DMS 273 treated with DMSO at 0.1 percent for 48 hours (cell line): Measurements from ENCODE around the gene FOXD2.

Source experiments
- DNase-seq: peaks from one replicate; lab custom pipeline; 2025; lab: John Stamatoyannopoulos, UW

The FOXD2 gene

DNA sequence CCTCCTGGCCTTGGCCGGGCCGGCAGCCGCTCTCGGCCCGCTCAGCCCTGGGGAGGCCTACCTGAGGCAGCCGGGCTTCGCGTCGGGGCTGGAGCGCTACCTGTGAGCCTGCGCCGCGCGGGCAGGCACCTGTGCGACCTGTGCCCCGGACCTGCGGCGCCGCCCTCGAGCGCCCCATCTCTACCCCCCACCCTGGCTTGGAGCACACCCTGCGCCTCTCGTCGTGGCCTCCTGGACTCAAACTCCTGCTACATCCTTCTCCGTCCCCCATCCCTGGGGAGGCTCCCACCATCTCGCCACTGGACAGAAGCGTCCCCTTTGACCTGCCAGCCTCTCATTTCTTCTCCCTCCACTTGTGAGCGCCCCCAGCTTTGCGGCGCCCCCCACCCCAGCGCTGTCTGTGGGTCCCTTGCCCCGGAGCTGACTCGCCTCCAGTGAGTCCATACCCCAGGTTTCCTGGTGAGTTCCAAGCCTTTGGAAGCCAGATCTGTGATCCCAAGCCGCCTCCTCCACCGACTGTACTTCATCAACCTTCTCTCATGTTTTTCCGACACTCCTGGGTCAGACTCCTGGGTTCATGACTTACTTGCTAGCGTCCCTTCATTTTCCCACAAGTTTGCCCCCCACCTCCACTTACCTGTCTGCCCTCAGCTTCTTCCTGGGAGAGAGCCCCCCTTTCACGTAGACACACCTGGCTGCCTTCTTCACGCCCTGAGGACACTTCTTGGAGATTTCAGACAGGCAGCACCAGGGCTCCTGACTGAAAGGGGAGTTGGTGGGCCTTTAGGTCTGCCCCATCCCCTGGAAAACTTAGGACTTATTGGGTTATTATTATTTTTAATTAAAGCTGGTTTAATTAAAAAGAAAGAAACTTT lies 20.4 kb upstream of the FOXD2 start:
- DNase-seq, result no peak

DNA sequence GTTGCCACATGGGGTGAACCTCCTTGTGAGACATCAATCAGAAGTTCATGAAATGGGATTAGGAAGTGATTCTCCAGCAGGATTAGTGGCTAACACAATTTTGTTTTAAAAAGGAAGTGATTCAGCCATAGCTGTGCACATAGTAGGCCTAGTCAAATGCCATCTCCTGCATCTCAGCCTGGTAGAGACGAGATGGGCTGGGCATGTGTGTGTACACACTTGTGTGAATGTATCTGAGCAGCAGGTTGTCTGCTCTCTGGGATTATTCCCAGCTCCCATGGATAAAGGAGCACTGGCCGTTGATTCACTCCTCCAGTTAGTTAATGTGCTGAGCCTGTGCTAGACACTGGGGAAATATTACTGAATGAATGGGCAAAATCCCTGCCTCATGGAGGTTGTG lies 19.7 kb upstream of the FOXD2 start:
- no peak for DNase-seq

DNA sequence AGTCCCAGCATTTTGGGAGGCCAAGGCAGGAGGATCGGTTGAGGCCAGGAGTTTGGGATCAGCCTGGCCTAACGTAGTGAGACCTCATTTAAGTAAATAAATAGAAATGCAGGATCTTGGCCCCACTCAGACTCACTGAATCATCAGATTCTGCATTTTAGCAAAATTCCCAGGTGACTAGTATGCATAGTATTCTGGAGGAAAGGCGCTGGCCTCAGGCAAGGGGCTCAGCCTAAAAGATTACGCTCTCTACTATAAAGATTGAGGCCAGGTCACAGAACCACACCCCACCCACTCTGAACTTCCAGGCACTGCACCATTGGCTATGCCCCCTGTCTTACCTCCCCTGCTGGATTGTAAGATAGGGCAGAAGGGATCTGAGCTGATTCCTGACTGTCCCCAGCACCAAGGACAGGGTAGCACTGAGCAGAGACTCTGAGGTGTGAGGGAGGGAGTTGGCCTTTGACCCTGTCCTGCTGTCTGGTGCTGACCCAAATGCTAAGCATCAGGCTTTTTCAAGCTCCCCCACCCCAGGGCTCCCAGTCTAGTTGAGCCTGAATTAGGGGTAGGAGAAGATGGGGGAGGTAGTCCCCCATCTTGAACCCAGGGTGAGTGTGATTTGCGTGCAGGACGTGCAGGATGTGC lies 19.0 kb upstream of the FOXD2 start:
- no peak for DNase-seq

DNA sequence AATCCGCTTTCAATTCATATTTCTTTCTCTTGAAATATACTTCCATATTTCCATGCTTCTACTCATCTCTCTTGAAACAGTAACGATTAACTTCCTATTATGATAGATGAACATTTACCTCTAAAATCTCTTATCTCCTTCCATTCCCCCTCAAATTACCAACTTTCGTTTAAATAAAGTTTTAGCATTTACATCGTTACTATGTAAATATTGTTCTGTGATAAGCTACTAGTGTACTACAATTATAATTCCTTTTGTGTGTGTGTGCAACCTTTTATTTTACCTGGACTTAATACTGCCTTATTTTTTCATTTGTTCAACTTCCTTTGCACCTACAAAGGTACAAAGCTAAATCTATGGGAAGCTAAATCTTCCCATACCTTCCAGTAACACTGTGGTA lies 17.3 kb upstream of the FOXD2 start:
- DNase-seq, result no peak

DNA sequence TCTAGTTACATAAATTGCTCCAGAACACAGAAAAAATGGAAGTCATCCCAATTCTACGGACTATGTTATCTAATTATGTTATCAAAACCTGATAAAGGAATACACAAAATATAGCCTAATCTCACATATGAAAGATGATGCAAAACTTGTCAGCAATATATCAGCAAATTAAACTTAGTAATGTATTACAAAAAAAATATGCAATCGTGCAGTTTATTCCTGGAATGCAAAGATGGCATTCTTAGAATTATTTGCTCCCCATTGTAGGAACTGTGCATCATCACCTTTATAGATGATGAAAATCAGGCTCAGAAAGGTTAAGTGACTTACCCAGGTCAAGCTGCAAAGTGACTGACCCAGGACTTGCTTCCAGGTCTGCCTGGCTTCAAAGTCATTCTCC lies 14.0 kb upstream of the FOXD2 start:
- DNase-seq, result no peak

DNA sequence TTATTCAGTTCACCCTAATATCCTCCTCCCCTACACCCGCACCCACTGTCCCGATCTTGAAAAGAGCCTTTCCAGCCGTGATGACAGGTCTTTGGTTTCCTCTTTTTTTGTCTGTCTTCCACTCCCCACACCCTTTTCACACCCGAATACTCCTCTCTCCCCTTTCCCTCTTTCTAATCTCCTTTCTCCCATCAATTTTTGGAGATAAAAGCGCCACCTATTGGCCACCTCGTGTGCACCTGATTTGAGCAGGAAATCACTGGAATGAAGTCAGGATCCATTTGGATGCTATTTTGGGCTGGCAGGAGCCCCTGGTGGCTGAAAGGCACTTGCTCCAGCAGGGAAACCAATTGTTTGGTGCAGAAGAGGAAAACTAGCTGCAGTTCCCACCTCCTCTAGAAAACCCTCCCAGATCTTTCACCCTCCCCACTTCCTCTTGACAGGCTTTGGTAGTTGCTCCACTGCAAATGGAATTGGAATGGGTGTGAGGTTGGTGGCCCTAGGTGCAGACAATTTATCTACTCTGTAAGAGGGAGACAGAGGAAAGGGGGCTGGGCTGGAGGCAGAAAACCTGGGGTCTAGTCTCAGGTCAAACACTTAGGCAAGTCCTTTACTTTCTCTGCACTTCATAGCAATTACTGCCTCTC lies 13.4 kb upstream of the FOXD2 start:
- DNase-seq, result peak; percentile 48

DNA sequence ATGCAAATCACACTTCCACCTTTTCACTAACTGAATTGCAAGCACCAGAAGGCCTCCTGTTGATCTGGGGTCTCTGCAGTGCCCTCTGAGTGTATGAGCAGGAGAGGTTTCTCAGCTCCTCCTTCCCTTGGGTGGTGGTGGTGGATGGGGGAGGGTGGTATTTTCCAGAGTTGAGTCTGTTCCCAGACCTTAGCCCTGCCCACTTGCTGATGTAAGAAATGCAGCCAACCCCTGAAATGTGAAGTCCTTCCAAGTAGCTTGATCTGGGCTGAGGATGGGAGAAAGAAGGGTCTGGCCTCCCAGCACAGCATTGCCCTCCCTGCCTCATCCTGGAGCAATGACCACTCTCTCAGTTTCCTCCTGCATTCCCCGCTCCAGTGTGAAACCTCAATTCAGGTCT lies 6.3 kb upstream of the FOXD2 start:
- DNase-seq, result no peak

DNA sequence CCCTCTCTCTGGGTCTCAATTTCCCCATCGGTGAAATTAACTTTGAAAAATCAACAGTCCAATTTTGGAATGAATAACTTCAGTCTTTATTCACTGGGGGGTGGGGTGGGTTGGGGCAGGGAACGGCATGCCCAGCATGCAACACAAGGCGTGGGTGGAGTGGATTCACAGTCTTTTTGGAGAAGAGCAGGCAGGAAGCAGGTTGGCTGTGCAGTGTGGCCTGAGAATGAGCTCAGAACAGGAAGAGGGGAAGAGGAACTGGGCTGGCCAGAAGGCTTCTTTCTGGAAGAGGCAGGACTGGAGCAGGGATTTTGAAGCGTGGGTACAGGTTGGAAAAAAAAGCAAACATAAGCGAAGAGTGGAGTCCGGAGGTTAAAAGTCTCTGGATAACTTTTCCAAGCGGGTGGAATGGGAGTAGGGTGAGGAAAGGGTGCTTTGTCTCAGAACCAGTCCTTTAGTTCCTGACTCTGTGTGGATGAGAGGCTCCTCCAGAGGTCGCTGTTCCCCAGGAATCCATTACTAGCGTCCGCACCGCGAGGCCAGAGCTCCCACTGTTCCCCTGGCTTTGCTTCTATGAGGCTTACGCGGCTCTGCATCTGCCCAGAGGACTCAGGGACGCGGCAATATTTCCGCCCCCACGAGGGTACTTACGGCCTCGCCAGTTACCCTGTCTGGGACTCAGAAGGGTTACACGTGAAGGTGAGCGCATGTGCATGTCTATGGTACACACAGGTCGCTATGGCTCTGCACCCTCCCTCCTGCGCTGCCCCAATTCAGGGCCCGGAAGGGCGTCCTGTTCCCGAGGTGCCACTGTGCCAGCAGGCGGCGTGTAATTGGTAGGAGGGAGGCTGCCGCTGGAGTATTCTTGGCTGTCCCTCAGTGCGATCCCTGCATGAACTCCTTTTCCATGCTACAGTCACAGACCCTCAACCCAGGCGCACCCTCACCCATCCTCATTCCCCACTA lies 5.5 kb upstream of the FOXD2 start:
- no peak for DNase-seq

DNA sequence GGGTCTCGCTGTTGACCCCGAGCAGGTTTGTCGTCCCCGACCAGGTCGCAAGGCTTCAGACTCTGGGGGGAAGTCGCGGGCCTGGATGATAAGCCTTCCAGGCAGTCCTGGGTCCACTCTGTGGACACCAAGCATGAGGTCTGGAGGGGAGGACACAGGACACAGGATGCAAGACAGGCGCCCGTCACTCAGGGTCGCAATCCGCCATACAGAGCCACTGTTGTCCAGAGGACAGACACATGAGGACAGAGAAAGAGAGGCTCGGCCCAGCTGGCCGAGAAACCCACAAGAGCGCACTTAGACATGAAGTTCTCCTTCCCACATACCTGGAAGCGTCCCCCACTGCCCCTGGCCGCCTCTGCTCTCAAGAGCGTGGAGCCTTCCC lies 4.8 kb upstream of the FOXD2 start:
- DNase-seq, result no peak

DNA sequence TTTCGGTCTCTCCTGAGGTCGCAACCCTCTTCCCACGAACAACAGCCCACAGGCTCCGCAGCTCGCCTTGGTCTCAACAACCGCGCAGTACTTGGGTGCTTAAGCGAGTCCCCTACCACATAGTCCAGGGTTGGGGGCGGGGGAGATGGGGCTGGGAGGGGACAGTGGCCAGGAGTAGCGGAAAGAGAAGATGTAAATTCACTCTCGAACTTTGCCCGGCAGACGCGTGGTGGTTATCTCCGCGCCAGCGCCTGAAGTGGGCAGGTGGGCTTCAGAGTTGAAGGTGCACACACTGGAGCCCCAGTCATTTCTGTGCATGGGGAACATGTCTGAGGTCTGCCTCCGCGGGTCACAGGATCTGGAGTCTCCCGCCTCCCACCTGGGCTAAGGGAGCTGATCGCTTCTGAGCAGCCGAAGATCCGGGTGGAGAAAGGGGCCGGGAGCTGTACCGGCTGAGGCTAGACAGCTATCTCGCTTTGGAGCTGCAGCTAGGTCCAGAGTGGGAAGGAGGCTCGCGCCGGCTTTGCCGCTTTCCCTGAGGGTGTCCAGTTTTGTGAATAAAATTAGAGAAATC lies 4.3 kb upstream of the FOXD2 start:
- DNase-seq, result no peak

DNA sequence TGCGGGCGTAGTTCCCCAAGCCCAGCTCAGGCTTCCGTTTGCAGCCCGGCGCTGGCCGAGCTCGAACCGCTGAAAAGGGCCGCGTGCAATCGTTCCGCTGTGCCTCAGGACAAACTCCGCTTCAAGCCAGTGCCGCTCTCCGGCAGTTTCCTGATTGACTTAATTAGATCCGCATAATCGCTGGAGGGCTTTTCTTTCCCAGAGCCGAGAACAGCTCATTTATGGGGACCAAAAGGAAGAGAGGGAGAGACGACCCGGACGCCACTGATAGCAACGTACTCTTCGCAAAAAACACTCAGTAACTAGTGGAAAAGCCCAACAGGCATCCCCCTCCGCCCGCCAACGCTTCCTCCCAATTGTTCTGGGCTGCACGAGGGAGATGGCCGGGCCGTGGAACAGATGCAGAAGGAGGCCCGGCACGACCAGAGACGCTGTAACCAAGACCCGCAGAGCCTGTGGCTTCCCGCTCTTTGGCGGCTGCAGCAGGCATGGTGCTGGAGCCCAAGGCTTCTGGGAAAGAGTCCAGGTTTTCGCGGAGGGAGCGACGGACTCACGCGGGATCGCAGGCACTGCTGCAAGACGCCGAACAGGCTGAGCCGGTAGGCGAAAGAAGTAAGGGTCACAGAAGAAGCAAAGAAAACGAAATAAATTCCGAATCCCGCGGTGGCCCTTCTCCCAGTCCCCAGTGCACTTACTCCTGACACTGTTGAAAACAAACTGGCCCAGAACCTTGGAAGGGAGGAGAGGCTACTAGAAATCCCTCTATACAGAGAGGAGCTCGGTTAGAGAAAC lies 3.6 kb upstream of the FOXD2 start:
- DNase-seq, result no peak

DNA sequence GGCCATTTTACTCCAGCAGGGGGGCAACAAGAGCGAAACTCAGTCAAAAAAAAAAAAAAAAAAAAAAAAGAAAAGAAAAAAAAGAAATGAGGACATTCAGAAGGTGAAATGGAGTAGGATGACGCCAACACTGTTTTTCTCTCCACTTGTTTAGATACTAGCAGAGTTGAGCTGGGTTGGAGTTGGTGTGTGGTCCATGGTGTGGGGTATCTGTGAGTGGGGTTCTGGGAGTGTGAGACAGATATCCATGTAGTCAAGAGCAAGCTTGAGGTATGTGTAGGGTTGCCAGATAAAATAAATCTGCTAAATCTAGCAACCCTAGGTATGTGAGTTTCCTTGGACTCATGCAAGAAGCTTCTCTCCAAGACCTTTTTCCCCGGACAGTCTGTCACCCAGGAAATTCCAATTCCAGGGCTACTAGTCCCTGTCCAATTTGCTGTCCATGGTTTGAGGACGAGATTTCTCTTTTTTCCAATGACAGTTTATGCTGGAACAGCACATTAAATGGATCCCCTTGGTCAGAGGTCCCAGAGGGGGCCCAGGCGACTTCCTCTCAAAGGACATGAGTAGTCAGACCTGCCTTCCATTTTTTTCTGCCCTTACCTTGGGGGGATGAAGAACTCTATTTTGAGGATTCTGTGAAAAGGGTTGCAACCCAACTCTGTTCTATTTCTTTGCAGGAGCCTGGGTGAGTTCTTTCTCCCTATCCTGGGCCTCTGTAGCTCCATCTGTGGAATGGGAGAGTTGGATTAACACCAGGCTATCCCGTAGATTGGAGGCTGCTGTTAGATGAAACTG lies 2.1 kb upstream of the FOXD2 start:
- no peak for DNase-seq

DNA sequence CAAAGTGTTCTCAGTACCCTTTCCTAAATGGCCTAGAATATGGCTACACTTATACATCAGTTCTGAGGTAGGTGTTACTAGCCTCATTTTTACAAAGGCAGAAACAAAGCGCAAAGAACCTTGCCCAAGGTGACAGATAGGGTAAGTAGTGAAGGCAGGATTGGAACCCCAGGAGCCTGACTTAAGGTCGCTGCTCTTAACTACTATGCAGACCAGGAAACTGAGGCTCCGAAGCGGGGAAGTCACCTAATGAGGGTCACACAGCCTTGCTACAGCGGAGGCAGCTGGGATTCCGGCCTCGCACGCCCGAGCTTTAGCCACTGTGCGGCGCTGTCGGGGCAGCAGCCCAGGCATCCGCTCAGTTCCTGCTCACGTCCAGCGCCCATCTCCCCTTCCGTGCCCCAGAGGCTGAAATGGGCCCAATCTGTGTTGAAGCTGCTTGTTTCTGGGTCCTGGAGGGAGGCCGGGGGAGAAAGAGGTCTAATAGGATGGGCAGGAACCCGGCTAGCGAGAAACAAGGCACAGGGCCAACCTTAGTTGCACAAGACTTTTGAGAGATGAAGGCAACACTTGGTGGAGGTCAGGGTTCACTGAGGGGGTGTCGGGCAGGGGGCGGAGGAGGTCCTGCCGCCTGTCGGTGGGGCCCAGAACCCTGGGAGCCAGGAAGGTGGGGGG lies 1.4 kb upstream of the FOXD2 start:
- DNase-seq, result no peak

DNA sequence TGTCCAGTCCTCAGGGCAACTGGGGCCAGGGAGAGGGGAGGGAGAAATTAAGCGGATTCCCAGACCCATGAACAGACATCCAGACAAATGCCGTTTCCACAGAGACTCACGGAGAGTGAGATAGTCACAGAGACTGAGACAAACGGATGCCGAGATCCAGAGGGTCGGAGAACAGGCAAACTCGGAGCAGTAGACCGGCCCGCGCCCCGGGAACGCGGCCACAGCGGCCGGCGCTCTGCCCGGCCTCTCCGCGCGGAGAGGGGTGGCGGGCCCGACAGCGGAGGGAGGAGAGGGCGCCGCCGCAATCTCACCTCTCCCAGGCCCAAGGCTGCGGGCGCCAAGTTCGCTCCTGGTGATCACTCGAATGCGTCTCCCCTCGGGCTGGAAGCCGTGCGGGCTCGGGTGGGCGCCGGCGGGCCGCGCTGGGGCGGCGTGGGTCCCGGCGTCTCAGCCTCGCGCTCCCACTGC lies 831 bp upstream of the FOXD2 start:
- DNase-seq, result peak; percentile 4

DNA sequence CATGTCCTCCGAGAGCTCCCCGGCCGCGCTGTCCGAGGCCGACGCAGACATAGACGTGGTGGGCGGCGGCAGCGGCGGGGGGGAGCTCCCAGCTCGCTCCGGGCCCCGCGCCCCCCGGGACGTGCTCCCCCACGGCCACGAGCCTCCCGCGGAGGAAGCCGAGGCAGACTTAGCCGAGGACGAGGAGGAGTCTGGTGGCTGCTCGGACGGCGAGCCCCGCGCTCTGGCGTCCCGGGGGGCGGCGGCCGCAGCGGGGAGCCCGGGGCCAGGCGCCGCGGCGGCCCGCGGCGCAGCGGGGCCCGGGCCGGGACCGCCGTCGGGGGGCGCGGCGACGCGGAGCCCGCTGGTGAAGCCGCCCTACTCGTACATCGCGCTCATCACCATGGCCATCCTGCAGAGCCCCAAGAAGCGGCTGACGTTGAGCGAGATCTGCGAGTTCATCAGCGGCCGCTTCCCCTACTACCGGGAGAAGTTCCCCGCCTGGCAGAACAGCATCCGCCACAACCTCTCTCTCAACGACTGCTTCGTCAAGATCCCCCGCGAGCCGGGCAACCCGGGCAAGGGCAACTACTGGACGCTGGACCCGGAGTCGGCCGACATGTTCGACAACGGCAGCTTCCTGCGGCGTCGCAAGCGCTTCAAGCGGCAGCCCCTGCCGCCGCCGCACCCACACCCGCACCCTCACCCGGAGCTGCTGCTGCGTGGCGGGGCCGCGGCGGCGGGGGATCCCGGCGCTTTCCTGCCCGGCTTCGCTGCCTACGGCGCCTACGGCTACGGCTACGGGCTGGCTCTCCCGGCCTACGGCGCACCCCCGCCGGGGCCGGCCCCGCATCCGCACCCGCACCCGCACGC lies 547 bp downstream of the FOXD2 start:
- DNase-seq, result no peak

DNA sequence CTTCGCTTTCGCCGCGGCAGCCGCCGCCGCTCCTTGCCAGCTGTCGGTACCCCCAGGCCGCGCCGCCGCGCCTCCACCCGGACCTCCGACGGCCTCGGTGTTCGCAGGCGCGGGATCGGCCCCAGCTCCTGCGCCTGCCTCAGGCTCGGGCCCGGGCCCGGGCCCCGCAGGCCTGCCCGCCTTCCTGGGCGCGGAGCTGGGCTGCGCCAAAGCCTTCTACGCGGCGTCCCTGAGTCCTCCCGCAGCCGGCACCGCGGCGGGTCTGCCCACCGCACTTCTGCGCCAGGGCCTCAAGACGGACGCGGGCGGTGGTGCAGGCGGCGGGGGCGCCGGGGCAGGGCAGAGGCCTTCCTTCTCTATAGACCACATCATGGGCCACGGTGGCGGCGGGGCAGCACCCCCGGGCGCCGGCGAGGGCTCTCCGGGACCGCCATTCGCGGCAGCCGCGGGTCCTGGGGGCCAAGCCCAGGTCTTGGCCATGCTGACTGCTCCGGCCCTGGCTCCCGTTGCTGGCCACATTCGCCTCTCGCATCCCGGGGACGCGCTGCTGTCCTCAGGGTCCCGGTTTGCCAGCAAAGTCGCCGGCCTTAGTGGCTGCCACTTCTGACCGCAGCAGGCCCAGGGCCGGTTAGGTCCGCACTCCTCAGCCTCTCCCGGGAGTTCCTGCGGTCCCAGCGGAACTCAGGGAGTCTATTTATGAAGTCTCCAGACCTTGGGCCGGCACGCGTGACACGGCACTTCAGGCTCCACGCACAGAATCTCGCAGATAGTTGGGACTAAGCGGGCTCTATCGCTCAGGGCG lies 1.4 kb downstream of the FOXD2 start:
- DNase-seq, result no peak

DNA sequence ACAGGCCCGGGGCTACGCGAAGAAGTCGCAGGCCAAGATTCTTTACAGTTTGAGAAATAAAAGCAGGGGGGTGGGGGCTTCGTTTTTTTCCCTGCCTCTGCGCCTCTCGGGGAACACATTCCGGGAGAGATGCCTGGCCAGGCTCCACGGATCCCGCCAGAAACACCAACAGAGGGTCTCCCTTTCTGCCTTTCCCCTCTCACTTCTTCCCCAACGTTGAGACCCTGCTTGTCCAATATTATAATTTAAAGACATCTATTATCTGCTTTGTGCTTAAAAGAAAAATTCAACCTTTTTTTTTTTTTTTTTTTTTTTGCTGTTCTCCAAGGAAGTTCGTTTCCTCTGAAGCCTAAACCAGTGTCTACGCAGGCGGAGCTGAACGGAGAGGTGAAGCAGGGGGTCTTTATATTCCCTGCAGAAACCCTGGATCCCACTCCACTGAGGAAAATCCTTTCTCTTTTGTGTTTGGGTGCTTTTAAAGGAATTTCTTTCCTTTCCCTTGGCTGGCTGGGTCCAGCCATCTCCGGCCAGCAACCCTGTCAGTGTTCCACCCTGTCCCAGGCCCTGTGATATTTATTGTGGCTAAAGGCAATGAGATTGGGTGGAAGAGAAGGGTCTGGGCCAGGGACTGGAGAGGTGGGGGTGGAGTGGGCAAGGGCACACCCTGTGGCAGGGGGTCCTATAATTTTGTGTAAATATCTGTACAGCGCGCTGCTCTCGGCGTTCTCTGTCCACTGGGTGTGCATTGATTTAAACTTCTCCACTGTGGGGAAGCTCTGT lies 2.2 kb downstream of the FOXD2 start:
- DNase-seq, result no peak
